Mucosa of gallbladder (tissue), 1 donor: ENCODE results near the gene PCYT2. TPM values are rescaled to one million over a fixed set of nuclear protein-coding genes. Genes with fewer than 3 reads are reported as not detected.
A peak's percentile ranks its signal among the peaks of the same experiment; 100 is the strongest.
"Not testable (repeated sequence)": the region's sequence is repeated elsewhere in the genome, so short reads cannot be mapped to it uniquely, and the experiment has no call there.

Experiments
- DNase-seq: peaks from one replicate; pipeline ENCODE4 v3.0.0-alpha.2; 2020; ENCODE audit warnings: low spot score
- total RNA-seq: library from RNA; stranded (reverse); gene quantifications from one replicate; pipeline ENCODE4 v1.2.1, GENCODE V29; 2021
- donor health status: DM: no; HTN: no; CAD: no.

PCYT2 gene
- total RNA-seq, 1 donor from 2014 or later: 66.0 TPM

GRCh38 chr17:81927653-81928543 lies 16.7 kb upstream of the PCYT2 start, which contains the start of gene MAFG:
Gene MAFG (minus strand): TSS chr17:81927735. CDS start chr17:81923185, 4,550 bp downstream.
- peak; percentile 92 for DNase-seq

GRCh38 chr17:81927152-81927652 lies 16.0 kb upstream of the PCYT2 start:
- DNase-seq: no peak

GRCh38 chr17:81926451-81927151 lies 15.4 kb upstream of the PCYT2 start:
- peak; percentile 85 for DNase-seq

GRCh38 chr17:81925860-81926450 lies 14.8 kb upstream of the PCYT2 start:
- DNase-seq: no peak

GRCh38 chr17:81924557-81925532 lies 13.6 kb upstream of the PCYT2 start:
- no peak for DNase-seq

- DNase-seq: peak; percentile 81
These were observed 12.4 kb upstream of the PCYT2 start for GRCh38 chr17:81923302-81924260.

- DNase-seq: no peak
These were observed 11.5 kb upstream of the PCYT2 start for GRCh38 chr17:81922566-81923301.

GRCh38 chr17:81921996-81922565 lies 10.9 kb upstream of the PCYT2 start:
- DNase-seq: no peak

GRCh38 chr17:81921537-81921862 lies 10.3 kb upstream of the PCYT2 start:
- no peak for DNase-seq

GRCh38 chr17:81920612-81921536 lies 9.7 kb upstream of the PCYT2 start:
- no peak for DNase-seq

GRCh38 chr17:81918832-81919545 lies 7.8 kb upstream of the PCYT2 start:
- peak; percentile 66 for DNase-seq

- DNase-seq: not testable (repeated sequence)
These were observed 7.1 kb upstream of the PCYT2 start for GRCh38 chr17:81918333-81918669.

- peak; percentile 79 for DNase-seq
These were observed 6.5 kb upstream of the PCYT2 start, which contains the start of gene SIRT7 for GRCh38 chr17:81917565-81918332. Gene SIRT7 (minus strand): TSS chr17:81918176. CDS start chr17:81918131, 45 bp downstream.

- no peak for DNase-seq
These were observed 5.2 kb upstream of the PCYT2 start for GRCh38 chr17:81916234-81917001.

- no peak for DNase-seq
These were observed 4.1 kb upstream of the PCYT2 start for GRCh38 chr17:81915331-81915730.
